ENCODE measurements around the gene SEMA4F.

Gene SEMA4F

GRCh38 chr2:74659462-74659861 is 5.4 kb downstream of the SEMA4F start:
- DNase-seq: no peak

- DNase-seq: no peak
These were observed 14.0 kb downstream of the SEMA4F start for GRCh38 chr2:74668087-74668486.

- no peak for DNase-seq
These were observed 16.2 kb downstream of the SEMA4F start for GRCh38 chr2:74670263-74670662.

GRCh38 chr2:74671479-74671878 is 17.4 kb downstream of the SEMA4F start:
- DNase-seq: no peak

GRCh38 chr2:74673826-74674528 is 19.9 kb downstream of the SEMA4F start:
- DNase-seq: no peak

GRCh38 chr2:74675090-74675489 is 21.0 kb downstream of the SEMA4F start:
- no peak for DNase-seq

GRCh38 chr2:74676331-74676730 is 22.3 kb downstream of the SEMA4F start:
- DNase-seq: no peak

GRCh38 chr2:74679615-74680014 is 25.6 kb downstream of the SEMA4F start:
- DNase-seq: no peak

- DNase-seq: no peak
These were observed 28.5 kb downstream of the SEMA4F start for GRCh38 chr2:74682501-74682900.

GRCh38 chr2:74685408-74685807 is 31.4 kb downstream of the SEMA4F start:
- DNase-seq: no peak

- no peak for DNase-seq
These were observed 34.8 kb downstream of the SEMA4F start for GRCh38 chr2:74688881-74689280.

GRCh38 chr2:74689671-74690070 is 35.6 kb downstream of the SEMA4F start:
- no peak for DNase-seq

GRCh38 chr2:74690571-74690970 is 36.5 kb downstream of the SEMA4F start:
- DNase-seq: no peak

- DNase-seq: no peak
These were observed 37.9 kb downstream of the SEMA4F start for GRCh38 chr2:74691929-74692328.

- no peak for DNase-seq
These were observed 39.2 kb downstream of the SEMA4F start for GRCh38 chr2:74693213-74693612.

- DNase-seq: no peak
These were observed 39.6 kb downstream of the SEMA4F start for GRCh38 chr2:74693668-74694067.

GRCh38 chr2:74694281-74694680 is 40.2 kb downstream of the SEMA4F start:
- no peak for DNase-seq

- DNase-seq: no peak
These were observed 41.6 kb downstream of the SEMA4F start for GRCh38 chr2:74695663-74696062.

- no peak for DNase-seq
These were observed 42.8 kb downstream of the SEMA4F start for GRCh38 chr2:74696829-74697228.

- DNase-seq: no peak
These were observed 46.8 kb downstream of the SEMA4F start for GRCh38 chr2:74700643-74701372.

- no peak for DNase-seq
These were observed 48.1 kb downstream of the SEMA4F start for GRCh38 chr2:74702001-74702715.

GRCh38 chr2:74703373-74703772 is 49.3 kb downstream of the SEMA4F start:
- DNase-seq: no peak

- no peak for DNase-seq
These were observed 50.2 kb downstream of the SEMA4F start for GRCh38 chr2:74704216-74704615.

- DNase-seq: no peak
These were observed 52.7 kb downstream of the SEMA4F start for GRCh38 chr2:74706741-74707140.

Measured in cerebellar nuclear complex (tissue), 1 donor.